Activated naive CD4-positive, alpha-beta T cell treated with Interleukin-2 at 50 U/mL for 16 hours (primary cell): Measurements from ENCODE around the gene LMO1.

Source experiments
- DNase-seq: peaks from one replicate; pipeline ENCODE4 v3.0.0-alpha.2; 2020

The LMO1 gene

DNA sequence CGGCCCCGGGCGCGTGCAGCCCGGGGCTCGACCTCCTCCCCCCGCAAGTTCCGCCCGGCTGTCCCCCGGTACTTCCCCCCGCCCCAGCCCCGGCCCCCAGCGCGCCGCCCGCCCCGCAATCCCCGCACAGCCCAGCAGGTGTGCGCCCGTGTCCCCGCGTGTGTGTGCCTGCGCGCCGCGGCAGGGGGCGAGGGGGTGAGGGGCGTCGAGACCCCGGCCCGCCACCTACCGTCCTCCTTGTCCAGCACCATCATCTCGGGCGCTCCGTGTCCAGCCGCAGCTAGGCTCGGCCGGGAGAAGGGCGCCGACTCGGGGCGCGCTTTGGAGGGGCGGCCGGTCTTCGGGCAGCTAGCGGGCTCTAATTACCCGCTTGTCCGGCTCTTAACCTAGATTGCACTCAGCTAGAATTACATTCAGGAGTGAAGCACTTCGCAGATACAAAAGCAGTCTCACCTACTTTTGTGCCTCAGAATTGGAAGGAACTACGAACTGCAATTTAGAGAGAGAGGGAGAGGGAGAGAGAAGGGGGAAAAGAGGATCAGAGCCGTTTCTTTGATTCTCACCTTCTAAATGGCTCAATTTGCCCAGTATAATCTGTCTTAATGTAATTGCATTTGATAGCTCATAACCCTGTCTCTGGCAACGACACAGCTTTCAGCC is 439 bp downstream of the LMO1 start:
- no peak for DNase-seq

DNA sequence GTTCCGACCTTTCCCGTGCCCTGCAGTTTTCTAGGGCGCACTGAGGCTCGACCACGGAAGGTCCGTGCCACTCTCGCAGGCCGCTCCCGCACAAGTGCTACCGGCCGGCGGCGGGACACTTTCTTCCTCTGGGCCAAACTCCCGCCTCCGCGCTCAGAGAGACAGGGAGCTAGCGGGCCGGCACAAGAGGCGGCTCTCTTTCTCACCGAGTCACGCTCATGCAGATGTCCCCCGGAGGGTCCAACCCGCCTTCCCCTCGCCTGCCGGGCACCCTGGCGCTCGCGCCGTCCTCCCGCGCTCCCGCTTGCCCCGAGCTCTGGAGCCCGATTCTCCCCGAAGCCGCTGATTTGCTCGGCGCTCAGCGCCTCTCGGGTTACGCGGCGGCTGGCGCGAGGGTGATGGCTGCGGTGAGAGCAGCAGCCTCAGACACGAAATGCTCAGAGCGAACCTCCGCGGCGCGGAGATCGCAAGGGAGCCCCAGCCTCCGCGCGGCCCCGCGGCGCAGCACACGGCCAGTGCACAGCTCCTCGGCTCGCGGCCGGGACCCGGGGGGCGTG is 1.0 kb downstream of the LMO1 start:
- peak; percentile 17 for DNase-seq

DNA sequence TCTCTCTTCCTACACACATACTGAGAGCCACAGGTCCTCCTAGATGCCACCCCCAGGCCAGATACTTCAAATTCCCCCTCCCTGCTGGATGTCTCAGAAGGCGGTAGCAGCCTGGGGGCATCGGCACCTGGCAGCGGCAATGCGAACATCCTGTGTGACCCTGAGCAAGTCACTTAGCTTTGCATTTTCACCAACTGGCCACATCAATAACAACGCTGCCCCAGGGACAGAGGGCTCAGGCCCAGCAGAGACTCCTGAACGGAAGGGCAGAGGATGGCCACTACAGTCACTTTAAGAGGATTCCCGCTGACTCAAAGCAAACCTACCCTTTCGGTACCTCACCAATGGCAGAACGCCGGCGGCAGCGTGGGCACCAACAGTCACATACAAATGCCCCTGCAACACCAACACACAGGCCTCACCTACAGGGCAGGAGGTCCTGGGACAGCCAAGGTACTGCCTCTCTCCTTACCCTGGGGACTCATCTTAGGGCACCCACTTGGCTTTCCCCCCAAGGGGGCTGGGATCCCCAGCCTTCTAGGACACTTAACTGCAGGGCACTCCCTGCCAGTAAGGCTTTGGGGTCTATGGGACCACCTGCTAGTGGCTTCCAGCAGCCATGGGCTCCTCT is 1.6 kb downstream of the LMO1 start:
- DNase-seq: no peak

DNA sequence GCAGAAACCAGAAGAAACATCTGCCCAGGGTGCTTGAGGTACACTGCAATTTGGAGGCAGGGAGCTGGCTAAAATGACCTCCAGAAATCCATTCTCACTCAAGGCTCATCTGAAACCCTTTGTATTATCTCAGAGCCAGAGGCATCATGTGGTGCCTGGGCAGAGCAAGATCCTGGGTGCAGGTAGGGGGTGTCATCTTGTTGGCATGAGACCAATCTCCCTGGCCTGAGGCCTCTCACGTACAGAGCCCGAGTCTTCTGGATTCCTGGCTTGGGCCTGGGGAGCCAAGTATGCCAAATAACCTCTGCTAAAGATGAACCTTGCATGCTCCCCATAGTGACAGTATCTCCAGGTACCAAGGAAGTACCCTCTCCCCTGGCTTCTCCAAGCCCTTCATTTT is 2.4 kb downstream of the LMO1 start:
- no peak for DNase-seq

DNA sequence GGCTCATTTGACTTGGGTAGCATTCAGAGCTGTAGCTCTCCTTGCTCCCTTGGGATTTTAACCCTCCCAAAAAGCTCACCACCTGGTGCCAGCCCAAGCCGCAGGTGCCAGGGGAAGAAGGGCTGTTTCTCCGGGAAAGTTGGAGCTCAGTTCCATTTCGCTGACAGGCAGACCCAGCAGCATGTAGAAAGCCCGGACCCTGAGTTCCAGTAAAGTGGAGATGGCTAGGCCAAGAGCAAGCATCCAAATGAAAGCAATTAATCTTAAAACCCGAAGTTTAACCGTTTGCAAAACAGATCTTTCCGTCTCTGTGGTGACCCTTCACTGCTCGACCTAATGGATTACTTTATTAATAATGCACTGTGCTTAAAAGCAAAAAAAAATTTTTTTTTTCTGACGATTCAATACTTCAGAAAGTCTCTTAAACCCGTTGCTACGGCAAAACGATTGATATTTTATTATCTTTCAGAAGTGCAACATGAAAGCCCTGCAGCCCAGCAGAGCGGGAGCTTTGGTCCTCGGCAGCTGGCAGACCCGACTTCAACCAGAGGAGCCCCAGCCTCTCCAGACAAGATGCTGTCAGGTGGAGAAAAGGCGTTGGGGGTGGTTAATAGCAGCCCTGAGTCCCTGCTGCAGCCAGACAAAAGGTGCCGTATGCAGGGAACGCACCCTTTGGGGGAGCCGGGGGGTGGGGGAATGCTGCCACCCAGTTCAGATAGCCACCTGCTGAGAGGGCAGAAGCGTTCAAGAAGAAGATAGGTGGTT is 3.3 kb downstream of the LMO1 start:
- DNase-seq: no peak

DNA sequence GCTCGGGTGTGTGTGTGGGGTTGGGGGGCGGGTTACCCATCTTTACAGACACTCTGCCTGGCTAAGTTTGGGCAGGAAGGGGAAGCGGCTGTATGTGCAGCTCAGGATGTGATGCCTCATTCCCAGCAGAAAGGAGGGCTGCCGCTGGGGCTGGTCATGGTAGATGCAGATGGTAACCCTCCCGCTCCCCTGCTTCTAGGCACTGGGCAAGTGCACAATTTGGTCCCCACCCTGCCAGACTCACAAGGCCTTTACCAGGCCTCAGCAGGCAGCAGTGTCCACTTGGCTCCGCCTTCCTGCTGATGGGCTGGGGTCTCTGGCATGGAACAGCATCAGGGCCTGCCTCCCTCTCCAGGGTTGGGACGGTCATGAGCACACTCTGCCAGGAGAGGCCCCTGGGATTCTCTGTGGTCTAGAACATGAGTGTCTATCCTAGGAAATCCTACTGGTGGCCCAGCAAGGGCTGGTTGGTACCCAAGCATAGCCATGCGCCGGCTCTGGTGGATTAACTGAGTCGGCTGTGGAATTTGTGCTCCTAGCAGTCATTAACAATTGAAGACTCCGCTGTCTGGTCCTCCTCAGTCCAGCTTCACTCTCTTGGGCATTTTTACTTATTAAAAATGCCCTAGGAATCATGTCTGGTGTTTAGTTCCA is 4.2 kb downstream of the LMO1 start:
- no peak for DNase-seq

DNA sequence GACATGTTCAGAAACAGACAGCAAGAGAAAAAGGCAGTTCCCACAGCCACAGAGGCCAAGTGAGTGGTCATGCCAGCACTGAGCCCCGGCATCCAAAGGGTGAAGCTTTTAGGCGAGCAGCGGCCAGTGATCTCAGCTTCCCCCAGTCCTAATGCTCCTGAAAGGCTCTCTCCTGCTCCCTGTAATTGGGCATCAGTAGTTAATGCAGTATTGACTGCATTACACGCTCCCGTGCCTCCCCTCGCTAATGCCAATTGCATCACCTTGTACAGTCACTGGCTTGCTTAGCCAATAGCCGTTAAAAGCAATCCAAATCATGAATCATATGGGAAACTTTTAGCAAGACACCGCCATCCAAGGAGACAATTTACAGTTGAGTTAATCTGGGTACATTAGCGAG is 4.9 kb downstream of the LMO1 start:
- no peak for DNase-seq

DNA sequence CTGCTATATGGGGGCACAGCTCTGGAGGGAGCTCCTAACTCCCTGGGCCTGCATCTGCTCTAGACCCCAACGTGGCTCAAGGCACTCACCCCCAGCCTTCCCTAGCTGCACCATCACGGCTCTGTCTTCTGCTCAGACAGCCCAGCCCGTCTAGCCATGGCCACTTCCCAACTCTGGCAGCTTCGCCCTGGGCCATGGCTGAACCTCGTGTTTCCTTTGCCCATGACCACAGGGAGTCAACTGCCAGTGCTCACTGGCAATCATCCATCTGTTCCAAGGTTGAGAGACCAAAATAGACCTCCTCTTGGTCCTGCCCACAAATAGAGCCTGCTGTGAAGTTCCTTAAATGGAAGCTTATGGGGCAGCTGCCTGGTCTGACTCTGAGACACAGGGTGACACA is 5.4 kb downstream of the LMO1 start:
- no peak for DNase-seq

DNA sequence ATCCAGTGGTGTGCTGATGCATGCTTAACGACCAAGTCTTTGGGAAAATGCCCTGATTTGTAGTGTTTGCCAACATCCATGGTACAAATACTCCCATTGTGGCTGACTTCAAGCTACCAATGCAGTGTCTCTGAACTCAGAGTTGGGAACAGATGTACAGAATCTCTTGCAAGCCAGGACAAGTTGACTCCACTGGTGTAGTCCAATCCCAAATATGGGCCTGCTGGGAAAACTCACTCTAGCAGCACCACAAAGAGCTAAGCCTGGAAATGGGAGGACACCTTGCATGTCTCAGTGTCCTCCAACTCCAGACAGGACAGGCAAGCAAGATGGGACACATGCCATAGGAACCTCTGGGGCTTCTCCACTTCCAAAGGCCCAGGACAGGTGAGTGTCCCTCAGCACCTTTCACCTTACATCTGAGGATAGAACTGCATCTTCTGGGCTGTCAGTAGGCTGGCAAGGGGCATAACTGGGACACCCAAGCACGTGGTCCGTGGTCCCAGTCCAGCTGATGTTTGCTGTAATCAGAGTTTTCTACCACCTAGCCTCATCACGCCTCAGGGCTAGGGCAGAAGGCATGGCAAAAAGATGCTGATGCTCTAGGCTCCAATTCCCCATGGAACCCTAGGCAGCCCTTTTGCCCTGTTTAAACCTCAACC is 6.5 kb downstream of the LMO1 start:
- no peak for DNase-seq

DNA sequence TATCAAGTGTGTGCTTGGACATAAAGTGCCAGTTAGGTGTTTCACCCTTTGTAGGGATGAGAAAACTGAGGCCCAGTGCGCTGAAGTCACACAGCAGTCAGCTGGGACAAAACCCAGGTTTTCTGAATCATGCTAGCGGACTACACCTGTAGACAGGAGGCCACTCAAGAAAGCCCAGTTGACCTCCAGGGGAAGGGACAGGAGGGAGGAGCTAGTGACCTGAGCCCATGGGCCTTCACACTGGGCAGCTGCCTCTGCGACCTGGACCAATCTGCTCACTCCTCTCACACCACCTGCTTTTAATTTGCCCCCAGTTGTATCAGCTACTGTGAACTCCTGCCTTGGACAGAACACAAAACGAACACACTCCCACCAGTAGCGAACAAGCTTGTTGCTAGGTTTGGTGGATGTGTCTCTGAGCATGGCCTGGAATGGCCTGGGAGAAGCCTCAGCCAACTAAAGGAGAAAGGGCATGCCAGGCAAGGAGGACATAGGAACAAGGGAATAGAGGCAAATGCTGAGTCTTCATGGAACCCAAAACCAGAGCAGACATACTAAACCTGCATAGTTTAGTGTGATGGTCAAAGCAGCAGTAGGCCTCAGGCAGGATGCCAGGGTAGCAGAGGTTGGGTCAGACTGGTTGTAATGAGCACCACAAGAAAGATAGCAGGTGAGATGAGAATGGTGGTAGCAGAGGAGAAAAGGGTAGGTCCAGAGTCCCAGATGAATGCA is 7.2 kb downstream of the LMO1 start:
- no peak for DNase-seq

DNA sequence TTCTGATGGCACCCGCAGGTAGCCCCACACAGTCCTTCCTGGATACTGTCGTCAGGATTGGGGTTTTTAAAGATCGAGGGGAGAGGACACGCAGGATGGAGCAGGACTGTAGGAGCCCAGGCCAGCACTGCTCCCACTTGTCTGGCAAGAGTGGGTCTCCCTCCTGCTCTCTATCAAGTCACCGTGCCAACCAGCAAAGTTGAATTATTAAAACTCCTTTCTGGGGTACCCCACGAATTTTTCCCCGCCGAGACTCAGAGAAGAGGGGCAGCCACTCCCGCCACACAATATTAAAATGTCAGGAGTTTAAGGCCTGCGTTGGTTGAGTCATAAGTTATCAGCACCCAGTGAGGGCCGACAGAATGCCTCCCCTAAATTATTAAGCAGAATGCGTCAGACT is 10.1 kb downstream of the LMO1 start:
- DNase-seq: no peak

DNA sequence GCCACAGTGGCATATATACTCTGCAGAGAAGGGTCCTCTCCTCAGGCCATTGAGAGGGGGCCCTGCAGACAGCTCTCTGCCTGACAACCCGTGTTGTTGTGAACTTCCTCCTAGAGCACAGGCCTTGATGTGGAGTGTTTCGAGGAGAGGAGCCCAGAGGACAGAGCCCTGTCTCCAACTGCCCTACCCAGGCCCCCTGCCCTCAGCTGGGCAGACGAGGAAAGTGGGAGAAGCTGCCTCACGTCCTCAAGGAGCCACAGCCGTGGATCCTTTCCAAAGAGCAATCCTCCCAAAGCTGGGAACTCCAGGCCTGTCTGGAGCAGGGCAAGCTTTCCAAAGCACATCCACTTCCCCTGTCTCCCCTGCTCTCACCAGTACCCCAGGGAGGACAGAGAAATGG is 10.7 kb downstream of the LMO1 start:
- DNase-seq: no peak

DNA sequence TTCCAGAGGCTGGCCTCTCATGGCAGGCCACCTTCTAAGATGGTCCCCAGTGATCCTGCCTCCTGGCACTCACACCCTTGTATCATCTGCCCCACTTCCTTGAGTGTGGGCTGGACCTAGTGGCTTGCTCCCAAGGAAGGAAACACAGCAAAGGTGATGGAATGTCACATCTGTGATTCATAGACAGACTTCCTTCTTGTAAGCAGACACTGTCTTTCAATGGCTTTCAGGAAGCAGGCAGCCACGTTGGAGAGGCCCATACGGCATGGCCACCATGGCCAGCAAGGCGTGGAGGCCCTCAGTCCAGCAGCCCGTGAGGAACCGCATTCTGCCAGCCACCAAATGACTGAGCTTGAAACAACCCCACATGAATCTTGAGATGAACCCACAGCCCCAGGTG is 11.3 kb downstream of the LMO1 start:
- DNase-seq: no peak

DNA sequence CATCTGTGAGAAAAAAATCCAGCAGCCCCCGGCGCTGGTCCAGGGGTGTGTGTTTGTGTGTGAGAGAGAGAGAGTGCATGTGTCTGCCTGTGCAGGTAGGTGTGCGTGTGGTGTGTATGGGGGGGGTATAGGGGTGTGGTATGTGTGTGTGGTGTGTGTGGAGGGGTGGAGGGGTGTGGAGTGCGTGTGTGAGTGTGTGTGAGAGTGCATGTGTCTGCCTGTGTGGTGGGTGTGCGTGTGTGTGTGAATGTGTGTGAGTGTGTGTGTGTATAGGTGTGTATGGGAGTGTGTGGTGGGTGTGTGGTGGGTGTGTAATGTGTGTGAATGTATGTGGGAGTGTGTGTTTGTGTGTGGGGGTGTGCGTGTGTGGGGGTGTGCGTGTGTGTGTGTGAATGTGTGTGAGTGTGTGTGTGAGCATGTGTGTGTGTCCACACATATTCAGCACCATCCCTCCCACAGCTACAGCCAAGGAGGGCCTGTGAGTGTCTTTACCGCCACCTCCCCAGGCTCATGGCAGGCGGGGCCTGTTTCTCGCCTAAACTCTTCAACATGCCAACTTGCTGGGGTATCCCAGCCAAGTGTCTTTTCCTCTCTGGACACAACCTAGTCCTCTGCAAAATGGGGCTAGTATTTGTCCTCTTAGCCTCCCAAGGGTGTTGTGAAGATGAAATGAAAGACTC is 11.9 kb downstream of the LMO1 start:
- DNase-seq: no peak

DNA sequence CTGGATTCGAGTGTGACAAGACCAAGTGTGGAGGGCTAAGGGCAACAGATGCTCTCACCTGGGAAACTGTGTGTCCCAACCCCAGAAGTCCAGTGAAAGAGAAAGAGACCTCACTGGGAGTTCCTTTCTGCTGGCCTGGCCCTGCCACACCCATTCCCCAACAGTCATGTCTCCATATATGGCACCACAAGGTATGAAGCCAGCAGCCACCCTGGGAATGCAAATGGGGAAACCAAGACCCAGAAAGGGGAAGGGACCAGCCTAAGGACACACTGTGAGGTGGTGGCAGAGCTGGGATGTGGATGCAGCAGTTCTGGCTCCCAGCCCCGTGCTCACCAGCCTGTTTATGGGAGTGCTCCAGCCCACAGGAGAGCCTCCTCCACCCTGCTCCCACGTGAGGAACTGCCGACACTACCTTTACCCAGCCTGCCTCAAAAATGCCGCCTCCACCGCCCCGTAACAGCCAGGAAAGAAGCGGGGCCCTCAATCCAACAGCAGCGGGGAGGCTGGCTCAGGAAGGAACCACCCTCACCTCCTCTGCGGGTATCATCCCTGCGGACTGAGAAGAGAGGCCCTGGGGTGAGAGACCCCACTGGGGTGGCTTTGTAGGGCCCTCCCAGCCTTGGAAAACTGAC is 12.6 kb downstream of the LMO1 start:
- no peak for DNase-seq

DNA sequence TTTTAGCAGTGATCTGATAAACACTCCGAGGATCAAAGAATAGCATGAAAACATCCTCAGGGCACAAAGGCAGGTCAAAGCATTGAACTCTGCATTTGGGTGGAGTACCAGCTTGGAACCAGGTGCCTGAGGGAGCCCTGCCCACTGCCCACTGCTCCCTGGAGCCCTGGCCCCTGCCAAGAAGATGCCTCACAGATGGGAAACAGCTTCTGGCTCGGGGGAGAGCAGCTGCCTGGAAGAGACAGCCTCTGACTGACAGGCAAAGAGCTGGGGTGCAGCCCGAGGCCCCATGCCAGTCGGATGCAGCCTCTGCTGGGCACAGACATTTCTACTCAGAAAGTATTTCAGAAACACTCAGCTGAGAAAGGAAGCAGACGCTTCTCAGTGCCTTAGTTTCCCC is 13.2 kb downstream of the LMO1 start:
- no peak for DNase-seq

DNA sequence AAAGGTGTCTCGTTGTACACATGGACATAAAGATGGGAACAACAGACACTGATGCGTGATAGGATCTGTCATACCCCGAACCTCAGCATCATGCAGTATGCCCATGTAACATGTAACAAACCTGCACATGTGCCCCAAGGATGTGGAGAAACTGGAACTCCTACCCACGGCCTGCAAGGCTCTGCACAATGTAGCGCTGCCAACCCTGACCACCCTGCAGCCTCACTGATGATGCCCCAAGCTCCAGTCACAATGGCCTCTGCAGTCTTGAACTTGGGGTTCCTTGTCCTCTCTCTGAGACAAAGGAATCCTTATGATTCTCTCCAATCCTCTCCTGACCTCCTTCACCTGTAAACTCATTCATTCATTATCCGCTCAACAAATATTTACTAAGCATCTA is 14.2 kb downstream of the LMO1 start:
- DNase-seq: no peak

DNA sequence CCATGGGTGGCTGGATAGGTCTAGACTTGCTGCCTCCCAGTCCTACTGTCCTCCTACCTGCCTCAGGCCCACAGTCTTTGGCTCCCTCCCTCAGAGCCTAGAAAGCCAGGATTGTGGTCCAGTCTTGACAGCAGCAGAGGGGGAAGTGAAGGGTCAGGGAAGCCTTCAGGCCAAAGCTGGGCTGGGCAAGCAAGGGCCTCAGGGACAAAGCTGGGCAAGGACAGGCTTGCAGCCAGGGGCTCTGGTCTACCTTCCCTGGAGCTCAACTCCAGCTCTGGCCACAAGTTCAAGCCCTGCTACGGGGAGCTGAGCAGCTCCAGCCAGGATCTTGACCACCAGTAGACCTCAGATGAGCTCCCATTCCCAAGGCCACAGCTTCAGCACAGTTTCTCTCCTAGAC is 14.9 kb downstream of the LMO1 start:
- no peak for DNase-seq

DNA sequence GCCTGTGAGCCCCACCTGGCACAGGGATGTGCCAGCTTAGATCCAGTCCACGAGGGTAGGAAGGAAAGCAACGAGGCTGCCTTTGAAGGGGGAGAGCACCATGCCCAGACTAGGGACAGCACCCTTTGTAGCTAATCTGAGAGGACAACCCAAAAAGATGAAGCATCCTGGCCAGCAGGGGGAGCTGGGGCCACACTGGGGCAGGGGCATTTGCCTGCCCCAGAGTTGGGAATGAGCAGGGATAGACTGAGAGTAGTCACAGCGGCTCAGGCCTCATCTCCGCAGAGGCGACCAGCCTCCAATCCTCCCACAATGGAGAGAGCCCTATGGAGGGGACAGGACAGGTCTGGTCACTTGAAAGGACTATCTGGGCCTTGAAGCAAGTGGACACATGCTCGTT is 16.4 kb downstream of the LMO1 start:
- peak; percentile 10 for DNase-seq

DNA sequence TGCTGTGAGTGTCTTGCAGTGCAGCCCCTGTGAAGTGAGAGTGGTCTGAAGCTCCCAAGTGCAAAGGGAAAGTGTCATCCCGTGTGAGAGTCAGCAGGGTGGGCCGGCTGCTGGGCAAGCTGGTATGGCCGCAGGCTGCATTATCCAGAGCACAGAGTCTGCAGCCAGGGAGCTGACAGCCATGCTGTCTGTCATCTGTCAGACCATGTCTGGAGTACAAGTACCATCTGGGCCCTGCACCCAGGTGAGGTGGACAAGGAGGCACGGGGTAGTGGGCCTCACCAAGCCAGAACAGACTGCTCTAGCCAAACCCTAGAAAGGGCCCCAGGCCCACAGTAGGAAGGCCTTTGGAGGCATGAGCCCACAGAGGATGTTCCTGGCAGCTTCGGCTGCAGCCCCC is 20.2 kb downstream of the LMO1 start:
- no peak for DNase-seq
